OCI-LY7 (cell line): Measurements from ENCODE around the gene ZNF485.

ENCODE experiments used
- CTCF ChIP-seq: fragments of 200-600 bp; sonication (generic); conservative IDR thresholded peaks from 2 replicates; pipeline ENCODE4 v1.5.1; 2014; ENCODE audit warnings: mild to moderate bottlenecking, antibody characterized with exemption, low read length, moderate library complexity, mixed read lengths
- EZH2phosphoT487 ChIP-seq: fragments of 200-600 bp; sonication (generic); IDR thresholded peaks from 2 replicates; pipeline ENCODE4 v1.6.1; 2018; ENCODE audit warnings: low read depth, borderline replicate concordance, mild to moderate bottlenecking, mixed run types, antibody characterized with exemption, low read length, moderate library complexity, mixed read lengths

- TF ChIP-seq CTCF: no peak
- no peak for TF ChIP-seq EZH2phosphoT487
These were observed 10.4 kb upstream of the ZNF485 start for GRCh38 chr10:43595739-43596298.
